ENCODE data around the gene C5orf63. TPM values are rescaled to one million over a fixed set of nuclear protein-coding genes. Genes with fewer than 3 reads are reported as not detected.
"Not testable (repeated sequence)": the region's sequence is repeated elsewhere in the genome, so short reads cannot be mapped to it uniquely, and the experiment has no call there.

The C5orf63 gene
- polyA plus RNA-seq, 4 donors, result 10.2 to 19.6 (median 15.3) TPM

DNA sequence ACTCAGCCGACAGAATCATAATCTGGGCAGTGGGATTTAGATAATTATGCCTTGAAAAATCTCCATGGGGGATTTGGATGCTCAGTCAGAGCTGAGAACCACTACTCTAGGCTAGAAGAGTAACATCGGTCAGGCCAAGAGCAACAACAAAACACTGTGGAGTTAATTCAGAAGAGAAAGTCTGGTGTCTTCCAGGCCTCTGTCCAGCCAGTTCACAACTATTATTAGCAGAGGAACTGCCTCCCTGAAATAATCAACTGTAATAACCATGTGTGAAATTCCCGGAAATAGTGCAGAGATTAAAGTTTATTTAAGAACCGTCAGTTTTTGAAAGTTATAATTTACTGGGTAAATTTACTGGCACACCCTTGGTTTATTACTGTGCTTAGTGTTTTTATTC lies 34.8 kb downstream of the C5orf63 start:
- no peak for DNase-seq (ENCODE audit: low read depth in 4 of 4, low spot score in 2 of 4)

DNA sequence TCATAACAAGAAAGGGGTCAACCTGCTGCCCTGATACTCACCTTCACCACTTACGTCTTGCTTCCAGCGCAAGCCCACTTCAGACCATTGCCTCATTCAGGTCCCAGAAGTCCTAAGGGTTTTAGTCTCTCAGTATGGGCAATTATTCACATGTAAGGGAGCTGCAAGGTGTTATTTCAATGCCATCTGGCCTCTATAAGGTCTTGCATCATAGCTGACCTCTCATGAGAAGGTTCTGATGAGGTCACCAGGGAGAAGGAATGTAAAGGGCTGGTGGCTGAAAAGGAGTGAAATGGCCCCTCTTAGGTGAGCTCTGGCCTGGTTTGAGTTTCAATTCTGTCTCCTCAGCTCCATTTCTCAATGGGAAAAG lies 41.5 kb downstream of the C5orf63 start:
- DNase-seq (ENCODE audit: low read depth in 4 of 4, low spot score in 2 of 4), result no peak

DNA sequence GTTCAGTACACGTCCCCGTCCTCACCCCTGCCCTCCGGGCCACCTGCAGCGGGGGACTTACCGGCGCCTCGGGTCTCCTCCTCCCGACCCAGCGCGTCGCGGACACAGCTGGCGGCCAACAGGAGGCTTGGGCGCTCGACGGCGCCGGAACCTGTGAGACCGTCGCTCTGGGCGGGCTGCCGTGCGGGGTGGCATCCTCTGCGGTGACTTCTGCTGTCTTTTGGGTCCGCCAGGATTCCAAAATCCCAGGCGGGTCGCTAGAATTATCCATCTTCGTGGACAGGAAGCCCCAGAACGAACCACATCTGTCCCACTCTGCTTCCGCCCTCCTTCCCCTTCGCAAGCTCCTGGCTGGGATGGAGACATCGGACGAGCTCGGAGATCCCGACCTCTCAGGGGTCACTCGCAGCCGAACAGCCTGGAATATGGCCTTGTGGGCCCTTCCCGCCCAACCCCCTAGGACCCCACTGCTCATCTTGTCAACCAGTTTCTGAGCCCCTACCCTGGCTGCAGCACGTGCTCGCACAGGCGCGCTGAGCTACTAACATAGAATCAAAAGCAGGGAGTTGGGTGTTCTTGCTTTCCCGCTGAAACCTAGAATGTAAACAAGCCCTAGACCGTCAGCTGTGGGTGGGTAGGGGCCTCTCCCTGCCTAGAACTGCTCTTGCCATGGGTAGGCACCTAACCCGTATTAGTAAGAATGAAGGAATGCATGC lies 42.0 kb downstream of the C5orf63 start:
- DNase-seq (ENCODE audit: low read depth in 4 of 4, low spot score in 2 of 4), result no peak

DNA sequence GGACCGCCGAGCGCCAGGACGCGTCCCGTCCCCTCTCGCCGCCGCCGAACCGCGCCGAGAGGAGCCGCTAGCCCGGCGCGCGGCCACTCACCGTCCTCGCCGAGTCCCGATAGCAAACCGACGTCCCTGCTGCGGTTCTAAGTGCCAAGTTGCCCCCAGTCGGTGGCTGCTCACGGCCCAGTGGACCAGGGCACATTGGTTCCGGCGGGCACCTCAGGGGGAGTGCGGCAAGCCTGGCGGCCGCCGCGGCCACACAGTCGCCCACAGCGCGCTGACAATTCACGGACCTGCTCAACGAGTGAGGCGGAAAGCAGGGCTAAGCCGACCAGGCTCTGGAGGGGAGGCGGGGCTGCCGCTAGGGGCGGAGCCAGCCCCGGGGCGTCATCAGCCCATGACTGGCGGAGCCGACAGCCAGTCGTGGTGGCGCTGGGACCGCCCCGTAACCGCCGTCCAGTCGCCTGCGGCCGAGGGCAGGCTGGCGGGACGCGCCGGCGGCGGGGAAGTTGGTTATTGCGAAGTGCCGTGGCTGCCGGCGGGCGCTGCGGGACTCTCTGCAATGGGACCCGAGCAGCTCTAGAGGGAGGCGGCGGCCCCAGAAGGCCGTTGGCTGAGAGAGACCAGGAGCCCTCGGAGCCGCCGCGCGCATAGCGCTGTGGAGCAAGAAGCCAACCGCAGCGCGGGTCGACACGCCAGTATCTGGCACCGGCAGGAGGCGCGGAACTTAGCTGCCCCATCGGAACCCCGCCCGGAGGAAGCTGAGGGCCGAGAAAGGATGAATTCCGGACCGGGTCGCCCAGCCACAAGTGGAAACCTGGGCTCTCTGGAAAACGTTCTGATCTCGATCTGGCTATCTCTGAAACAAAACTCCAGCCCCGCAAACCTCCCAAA lies 42.8 kb downstream of the C5orf63 start, which contains the start of gene MARCHF3:
Gene MARCHF3 (minus strand): TSS at position 300 of the 888 bp plus-strand sequence. CDS start 112,387 bp downstream, outside the sequence.
- peak; percentile 71 to 91 (median 88) for DNase-seq (ENCODE audit: low read depth in 4 of 4, low spot score in 2 of 4)

DNA sequence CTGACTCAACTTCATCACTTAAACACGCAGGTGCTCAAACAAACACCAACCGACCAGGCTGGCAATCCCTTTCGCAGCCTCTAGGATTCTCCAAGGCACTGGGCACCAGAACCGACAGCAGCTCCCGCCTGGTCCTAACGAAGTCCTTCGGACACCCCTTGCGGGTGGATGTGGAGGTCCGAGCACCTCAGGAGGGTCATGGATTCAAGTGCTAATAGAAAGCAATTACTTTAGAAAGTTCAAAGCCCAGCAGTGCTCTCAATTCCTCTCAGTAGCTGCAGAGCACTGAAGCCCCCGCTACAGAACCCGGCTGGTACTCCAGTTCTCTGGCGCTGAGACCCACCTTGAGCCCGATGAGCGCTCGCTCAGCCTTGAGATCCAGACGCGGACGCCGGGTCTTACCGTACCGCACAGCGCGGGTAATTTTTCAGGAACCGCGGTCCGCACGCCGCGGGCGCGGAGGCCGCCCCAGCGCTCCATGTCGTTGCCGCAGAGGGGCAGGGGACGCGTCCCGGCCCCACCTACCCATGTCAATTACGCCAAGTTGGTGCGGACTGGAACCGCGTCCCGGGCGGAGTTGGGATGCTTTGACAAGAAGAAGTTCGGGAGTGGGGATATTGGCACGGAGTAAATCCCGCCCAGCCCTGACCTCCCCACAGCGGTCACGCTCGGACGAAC lies 43.6 kb downstream of the C5orf63 start:
- DNase-seq (ENCODE audit: low read depth in 4 of 4, low spot score in 2 of 4), result peak in 2 of 4 donors; percentile 27 to 44

DNA sequence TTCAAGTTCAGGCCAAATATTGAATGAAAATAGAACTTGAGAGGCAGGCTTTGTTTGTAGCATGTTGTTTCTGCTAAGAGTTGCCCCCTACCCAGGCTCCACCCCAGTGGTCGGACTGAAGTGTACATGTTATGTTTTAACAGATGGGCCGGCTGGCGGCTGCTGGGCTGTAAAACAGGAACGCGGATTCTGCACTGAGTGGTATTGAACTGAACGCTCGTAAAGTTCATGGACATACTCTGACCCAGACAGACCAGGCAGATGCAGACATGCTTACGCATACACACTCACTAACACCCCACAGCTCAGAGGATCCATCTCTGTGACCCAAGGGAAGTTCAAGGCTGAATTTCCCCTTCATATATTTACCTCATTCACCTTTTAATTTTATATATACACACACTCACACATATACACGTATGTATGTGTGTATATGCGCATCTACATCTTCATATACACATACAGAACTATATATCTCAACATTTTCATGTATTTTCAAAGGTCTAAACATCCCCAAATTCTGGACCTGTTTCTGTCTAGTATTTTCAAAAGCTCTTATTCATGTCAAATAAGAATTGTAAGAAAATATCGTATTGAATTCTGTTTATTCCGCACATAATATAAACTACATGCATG lies 44.4 kb downstream of the C5orf63 start:
- peak in 1 of 4 donors; percentile 24 for DNase-seq (ENCODE audit: low read depth in 4 of 4, low spot score in 2 of 4)

DNA sequence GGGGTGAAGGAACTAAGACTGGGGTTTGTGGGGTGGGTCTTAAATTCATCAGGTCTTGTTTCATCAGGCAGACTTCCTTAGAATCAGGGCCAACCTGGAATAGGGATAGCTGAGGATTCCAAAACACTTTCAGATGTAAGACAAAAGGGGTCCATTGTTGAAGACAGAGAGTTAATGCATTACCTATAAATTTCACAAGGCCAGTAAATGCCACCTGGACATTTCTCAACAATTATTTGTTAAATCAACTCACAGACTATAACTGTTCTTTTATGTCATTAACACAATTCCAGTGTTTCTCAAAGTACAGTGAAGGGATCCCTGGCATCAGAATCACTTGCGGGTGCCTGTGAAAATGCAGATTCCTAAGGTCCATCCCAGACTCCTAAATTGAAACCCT lies 45.8 kb downstream of the C5orf63 start:
- no peak for DNase-seq (ENCODE audit: low read depth in 4 of 4, low spot score in 2 of 4)

DNA sequence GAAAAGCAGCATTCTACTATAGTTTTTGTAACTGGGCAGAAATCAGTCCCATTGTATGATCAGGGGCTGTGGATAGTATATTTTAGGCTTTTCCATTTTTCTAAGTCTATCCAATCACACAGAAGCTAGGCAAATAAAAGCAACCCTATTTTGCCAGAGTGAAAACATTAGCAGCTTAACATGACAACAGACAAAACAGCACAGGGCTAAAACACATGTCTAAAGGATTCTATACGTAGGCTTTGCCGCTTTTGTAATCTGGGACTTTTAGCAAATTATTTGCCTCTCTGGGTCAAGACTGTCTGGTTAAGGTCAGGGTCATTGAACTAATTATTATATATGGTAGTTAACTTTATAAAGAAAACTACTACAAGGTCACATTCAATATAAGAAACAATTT lies 47.1 kb downstream of the C5orf63 start:
- DNase-seq (ENCODE audit: low read depth in 4 of 4, low spot score in 2 of 4), result no peak

DNA sequence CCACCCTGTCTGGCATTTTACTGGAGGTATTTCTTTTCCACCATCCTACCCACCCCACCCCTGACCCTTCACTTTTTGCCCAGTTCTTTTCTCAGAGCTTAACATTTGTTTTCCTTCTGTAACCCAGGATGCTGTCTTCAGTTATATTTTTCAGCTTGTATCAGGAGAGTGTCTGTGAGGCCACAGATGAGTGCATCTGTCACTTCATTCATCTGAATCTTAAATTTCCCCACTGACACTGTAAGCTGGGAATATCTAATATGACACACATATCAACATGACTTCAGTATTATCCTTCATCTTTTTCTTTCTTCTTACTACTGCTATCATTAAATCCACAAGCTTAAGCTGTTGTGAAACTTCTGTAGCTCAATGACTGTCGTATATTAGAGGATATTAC lies 47.8 kb downstream of the C5orf63 start:
- no peak for DNase-seq (ENCODE audit: low read depth in 4 of 4, low spot score in 2 of 4)

DNA sequence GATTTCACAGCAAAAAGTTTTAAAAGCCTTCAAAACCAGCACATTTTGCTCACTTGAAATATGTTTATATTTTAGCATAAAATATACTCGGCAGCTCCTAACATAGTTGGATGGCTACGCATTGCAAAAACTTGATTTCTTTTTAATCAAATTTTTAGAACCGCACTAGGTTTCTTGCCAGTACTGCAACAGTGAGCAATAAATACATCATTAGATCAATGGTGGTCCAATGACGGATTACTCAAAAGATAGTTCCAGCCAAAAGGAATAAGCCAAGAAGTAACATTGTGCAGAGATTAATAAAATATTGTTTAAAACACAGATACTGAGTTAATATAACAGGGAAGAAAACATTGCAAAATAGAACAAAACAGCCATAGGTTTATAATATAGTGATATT lies 48.5 kb downstream of the C5orf63 start:
- no peak for DNase-seq (ENCODE audit: low read depth in 4 of 4, low spot score in 2 of 4)

DNA sequence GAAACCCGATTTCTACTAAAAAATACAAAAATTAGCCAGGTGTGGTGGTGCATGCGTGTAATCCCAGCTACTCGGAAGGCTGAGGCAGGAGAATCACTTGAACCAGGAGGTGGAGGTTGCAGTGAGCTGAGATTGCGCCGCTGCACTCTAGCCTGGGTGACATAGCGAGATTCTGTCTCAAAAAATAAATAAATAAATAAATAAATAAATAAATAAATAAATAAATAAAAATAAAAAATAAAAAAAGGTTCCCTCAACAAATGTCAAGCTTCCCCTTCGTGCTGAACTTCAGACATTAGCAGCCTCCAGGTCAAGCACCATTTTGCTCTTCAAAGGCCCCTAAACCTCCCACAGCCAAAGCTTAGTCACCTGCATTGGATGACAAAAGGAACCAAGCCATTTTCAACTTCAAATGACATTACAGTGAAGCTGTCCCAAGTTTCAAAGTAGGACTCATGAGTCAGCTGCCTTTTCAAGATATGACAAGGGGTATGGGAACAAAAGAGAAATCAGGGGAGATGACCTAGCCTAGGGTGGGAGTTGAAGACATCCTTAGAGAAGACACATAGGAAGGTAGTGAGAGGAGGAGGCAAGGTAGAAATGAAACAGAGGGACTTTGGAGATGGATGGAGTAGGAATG lies 49.6 kb downstream of the C5orf63 start:
- not testable (repeated sequence) for DNase-seq (ENCODE audit: low read depth in 4 of 4, low spot score in 2 of 4)

DNA sequence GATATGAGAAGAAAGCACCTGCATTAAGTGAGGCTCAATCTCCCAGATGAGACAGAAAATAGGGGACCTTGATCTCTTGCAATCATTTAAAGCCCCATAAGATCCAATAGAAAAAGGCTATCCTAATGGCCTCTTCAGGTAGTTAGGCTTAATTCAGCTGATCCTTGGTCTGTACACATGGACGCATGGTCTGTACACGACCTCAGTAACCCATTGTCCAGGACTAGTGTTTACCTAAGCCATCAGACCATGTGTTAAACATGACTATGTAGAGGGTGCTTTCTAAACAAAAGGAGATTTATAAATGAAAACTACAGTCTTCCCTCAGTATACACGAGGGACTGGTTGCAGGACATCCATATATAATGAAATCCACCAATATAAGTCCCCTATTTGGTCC lies 50.5 kb downstream of the C5orf63 start:
- DNase-seq (ENCODE audit: low read depth in 4 of 4, low spot score in 2 of 4), result no peak

DNA sequence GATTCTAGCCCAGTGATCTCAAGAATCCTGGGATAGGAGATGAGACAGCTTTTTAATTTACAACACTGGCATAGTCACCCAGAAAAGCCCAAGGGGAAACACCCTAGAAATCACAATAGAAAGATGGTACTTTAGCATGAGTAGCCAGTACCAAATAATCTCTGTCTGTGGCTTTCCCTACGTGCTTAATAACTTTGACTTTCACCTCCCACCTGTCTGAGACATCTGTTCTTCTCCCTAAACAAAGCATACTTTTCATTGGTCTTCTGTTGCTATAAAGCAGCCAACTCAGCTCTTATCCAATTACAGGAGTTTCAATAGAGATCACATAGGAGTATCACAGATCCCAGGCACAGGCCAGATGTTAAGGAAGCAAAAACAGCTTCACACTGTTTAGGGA lies 53.4 kb downstream of the C5orf63 start:
- DNase-seq (ENCODE audit: low read depth in 4 of 4, low spot score in 2 of 4), result no peak

DNA sequence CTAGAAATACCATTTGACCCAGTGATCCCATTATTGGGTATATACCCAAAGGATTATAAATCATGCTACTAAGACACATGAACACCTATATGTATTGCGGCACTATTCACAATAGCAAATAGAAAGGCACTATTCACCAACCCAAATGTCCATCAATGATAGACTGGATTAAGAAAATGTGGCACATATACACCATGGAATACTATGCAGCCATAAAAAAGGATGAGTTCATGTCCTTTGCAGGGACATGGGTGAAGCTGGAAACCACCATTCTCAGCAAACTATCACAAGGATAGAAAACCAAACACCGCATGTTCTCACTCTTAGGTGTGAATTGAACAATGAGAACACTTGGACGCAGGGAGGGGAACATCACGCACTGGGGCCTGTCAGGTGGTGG lies 56.6 kb downstream of the C5orf63 start:
- DNase-seq (ENCODE audit: low read depth in 4 of 4, low spot score in 2 of 4), result not testable (repeated sequence)

DNA sequence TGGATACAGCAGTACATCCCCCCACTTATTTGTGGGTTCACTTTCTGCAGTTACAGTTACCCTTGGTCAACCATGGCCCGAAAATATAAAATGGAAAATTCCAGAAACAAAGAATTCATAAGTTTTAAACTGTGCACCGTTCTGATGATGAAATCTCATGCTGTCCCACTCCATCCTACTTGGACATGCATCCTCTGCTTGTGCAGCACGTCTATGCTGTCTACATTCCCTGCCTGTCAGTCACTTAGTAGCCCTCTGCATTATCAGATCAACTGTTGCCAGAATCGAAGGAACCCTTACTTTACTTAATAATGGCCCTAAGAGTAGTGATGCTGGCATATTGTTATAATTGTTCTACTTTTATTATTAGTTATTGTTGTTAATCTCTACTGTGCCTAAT lies 57.6 kb downstream of the C5orf63 start:
- no peak for DNase-seq (ENCODE audit: low read depth in 4 of 4, low spot score in 2 of 4)

DNA sequence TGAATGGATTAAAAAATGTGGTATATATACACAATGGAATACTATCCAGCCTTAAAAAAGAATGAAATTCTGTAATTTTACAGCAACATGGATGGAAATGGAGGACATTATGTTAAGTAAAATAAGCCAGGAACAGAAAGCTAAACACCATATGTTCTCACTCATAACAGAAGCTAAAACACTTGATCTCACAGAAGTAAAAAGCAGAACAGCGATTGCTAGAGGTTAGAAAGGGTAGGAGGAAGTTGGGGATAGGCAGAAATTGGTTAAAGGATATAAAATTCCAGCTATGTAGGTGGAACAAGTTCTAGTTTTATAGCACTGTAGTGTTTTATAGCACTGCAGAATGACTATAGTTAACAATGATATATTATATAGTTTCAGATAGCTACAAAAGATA lies 58.7 kb downstream of the C5orf63 start:
- DNase-seq (ENCODE audit: low read depth in 4 of 4, low spot score in 2 of 4), result no peak

DNA sequence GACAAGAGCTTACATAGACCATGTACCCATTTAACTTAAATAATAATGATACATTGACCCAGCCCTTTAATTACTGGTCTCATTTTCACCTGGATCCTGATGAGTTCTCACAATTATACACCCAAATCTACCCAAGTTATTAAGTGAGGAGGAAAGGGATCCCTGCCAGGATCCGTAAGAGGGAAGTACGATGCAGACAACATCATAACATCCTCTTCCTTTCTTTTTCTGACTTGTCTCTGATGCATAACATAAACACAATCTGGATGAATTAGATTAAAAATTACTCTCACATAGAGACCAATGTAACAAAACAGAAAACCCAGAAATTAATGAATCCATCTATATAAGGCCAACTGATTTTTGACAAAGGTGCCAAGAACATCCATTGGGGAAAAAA lies 59.9 kb downstream of the C5orf63 start:
- no peak for DNase-seq (ENCODE audit: low read depth in 4 of 4, low spot score in 2 of 4)

DNA sequence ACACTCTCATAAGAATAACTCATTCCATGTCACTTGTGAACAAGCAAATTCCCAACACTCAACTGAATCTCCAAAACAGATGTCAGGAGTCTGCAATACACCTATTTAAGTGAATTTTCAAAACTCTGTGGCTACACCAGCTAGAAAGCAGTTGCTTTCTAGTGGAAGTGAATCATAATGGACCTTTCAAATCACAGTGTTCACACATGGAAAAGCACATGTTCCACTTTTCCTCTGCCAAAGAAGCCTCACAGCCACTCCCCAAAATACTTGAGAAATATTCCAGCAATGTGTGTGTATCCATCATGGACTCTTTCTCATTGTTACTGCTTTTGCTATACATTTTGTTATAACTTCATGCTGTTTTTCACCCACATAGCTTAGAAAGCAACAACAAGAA lies 60.4 kb downstream of the C5orf63 start:
- no peak for DNase-seq (ENCODE audit: low read depth in 4 of 4, low spot score in 2 of 4)

DNA sequence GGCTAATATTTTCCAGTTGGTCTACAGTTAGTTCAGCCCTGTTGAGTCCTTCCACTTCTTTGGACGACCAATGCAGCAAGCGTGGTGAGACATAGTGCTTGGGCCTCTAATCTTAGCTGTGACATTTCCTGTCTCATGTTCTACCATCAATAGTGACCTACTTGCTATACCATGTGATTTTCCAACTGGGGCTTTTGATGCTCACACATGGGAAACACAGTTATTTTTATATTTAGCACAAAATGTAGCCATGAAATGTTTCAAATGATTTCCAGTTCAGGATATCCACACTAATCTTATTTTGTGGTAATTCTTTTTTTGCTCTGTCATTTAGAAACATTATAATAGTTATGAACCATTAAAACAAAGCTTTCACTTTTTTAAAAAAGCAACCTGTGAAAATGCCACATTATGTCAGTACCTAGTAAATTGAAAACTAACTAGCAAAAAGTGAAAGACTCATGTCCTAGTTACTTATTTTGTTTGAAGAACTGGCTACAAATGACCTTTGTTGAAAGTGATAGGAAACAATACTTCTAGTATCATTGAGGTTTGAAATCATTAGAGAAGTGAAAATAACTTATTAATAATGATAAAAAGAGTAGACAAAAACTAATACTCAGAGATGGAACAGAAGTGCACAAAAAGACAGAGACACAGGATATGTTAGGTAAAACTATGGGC lies 61.2 kb downstream of the C5orf63 start:
- DNase-seq (ENCODE audit: low read depth in 4 of 4, low spot score in 2 of 4), result no peak

DNA sequence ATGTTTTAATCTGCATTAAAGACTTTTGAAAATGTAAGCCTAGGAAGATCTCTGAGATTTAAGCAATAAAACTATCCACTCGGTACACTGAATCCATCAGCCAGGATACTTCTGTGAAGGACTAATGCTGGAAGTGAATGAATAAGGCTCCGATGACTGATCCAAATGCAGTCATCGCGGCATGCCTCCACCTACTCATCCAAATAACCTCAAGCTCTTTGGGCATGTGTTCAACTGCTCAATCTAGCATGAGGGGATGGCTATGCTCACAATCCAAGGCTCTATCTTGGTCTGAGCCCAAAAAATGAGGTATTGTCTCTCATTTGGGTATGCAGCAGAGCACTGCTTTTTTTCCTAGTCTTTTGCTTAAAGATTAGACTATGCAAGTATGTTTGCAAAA lies 62.1 kb downstream of the C5orf63 start:
- no peak for DNase-seq (ENCODE audit: low read depth in 4 of 4, low spot score in 2 of 4)
